GM18517 (cell line): ENCODE data around the gene COL15A1.

Experiments
- ATAC-seq: cut with Tn5 transposase; IDR thresholded peaks from one replicate; pipeline ENCODE4 v1.9.1; 2021; ENCODE audit warnings: mild to moderate bottlenecking, moderate library complexity; ENCODE audit not compliant: unreplicated experiment

COL15A1 gene

GRCh38 chr9:98992107-98992884 lies 48.6 kb downstream of the COL15A1 start:
- no peak for ATAC-seq

- peak; percentile 34 for ATAC-seq
Measured at GRCh38 chr9:98992885-98993569, 49.3 kb downstream of the COL15A1 start.

- peak; percentile 54 for ATAC-seq
Measured at GRCh38 chr9:98993570-98993945, 49.9 kb downstream of the COL15A1 start.

- no peak for ATAC-seq
Measured at GRCh38 chr9:98994172-98995058, 50.7 kb downstream of the COL15A1 start.

GRCh38 chr9:98995059-98995671 lies 51.5 kb downstream of the COL15A1 start:
- no peak for ATAC-seq

- ATAC-seq, result no peak
Measured at GRCh38 chr9:98995971-98996504, 52.3 kb downstream of the COL15A1 start.

- no peak for ATAC-seq
Measured at GRCh38 chr9:98997604-98998003, 53.9 kb downstream of the COL15A1 start.

GRCh38 chr9:98998441-98999151 lies 54.9 kb downstream of the COL15A1 start:
- ATAC-seq, result no peak

GRCh38 chr9:98999152-98999525 lies 55.4 kb downstream of the COL15A1 start:
- no peak for ATAC-seq

GRCh38 chr9:99000476-99001395 lies 57.0 kb downstream of the COL15A1 start:
- no peak for ATAC-seq

GRCh38 chr9:99001892-99002291 lies 58.2 kb downstream of the COL15A1 start:
- no peak for ATAC-seq

- no peak for ATAC-seq
Measured at GRCh38 chr9:99002706-99003105, 59.0 kb downstream of the COL15A1 start.

- no peak for ATAC-seq
Measured at GRCh38 chr9:99003308-99003707, 59.6 kb downstream of the COL15A1 start.

- ATAC-seq, result no peak
Measured at GRCh38 chr9:99004115-99004514, 60.4 kb downstream of the COL15A1 start.

GRCh38 chr9:99004717-99005460 lies 61.2 kb downstream of the COL15A1 start:
- ATAC-seq, result no peak

GRCh38 chr9:99005651-99006050 lies 61.9 kb downstream of the COL15A1 start:
- ATAC-seq, result no peak

- no peak for ATAC-seq
Measured at GRCh38 chr9:99006511-99006910, 62.8 kb downstream of the COL15A1 start.

GRCh38 chr9:99006979-99007378 lies 63.3 kb downstream of the COL15A1 start:
- ATAC-seq, result no peak
